BE2C (cell line): ENCODE data around the gene KLHL22.

Experiments
- DNase-seq: peaks from one replicate; pipeline ENCODE4 v3.0.0-alpha.2; 2020
- H3K27me3 ChIP-seq: fragments of 250-450 bp; sonication (Bioruptor Pico); 2 replicates; pipeline ENCODE4 v1.5.1; 2020; ENCODE audit warnings: mild to moderate bottlenecking
- H3K36me3 ChIP-seq: fragments of 250-450 bp; sonication (Bioruptor Pico); 2 replicates; pipeline ENCODE4 v1.5.1; 2020; ENCODE audit warnings: mild to moderate bottlenecking
- H3K4me1 ChIP-seq: fragments of 250-450 bp; sonication (Bioruptor Pico); 2 replicates; pipeline ENCODE4 v1.5.1; 2020
- H3K4me3 ChIP-seq: 2 replicates; pipeline ENCODE4 v1.5.1; 2011; ENCODE audit warnings: low read depth, low read length
- H3K9me3 ChIP-seq: fragments of 250-450 bp; sonication (Bioruptor Pico); 2 replicates; pipeline ENCODE4 v1.5.1; 2020
- TF ChIP-seq, protein P1 (sequence below): IDR thresholded peaks from 2 replicates; pipeline ENCODE4 v1.5.1; 2012; ENCODE audit warnings: mild to moderate bottlenecking, low read depth, low read length

Gene KLHL22

DNA sequence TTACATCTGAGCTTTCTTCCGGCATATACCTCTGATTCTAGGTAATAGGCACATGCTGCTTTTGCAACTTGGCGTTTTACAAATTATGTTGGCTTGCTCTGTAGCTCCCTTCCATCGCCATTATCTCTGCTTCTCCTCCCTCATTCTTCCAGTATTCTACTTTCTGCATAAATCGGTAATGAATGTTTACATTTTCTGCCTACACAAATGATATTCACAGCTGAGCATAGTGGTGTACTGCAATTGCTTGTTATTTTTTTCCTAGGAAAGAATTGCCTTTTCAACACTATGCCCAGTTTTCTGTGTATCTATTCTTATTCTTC is 30.7 kb upstream of the KLHL22 start:
- H3K4me1 ChIP-seq = peaks cover 37% of the 10 kb centered on the region

GRCh38 chr22:20525048-20525447 is 29.5 kb upstream of the KLHL22 start:
- Histone ChIP-seq H3K9me3 (no peaks in the 10 kb centered on the region), H3K27me3 (no peaks in the 10 kb centered on the region), H3K4me3 (no peak overlapping the region), H3K4me1 (peaks cover 25% of the 10 kb centered on the region), H3K36me3 (peaks cover 28% of the 10 kb centered on the region)
- TF ChIP-seq, protein P1, sequence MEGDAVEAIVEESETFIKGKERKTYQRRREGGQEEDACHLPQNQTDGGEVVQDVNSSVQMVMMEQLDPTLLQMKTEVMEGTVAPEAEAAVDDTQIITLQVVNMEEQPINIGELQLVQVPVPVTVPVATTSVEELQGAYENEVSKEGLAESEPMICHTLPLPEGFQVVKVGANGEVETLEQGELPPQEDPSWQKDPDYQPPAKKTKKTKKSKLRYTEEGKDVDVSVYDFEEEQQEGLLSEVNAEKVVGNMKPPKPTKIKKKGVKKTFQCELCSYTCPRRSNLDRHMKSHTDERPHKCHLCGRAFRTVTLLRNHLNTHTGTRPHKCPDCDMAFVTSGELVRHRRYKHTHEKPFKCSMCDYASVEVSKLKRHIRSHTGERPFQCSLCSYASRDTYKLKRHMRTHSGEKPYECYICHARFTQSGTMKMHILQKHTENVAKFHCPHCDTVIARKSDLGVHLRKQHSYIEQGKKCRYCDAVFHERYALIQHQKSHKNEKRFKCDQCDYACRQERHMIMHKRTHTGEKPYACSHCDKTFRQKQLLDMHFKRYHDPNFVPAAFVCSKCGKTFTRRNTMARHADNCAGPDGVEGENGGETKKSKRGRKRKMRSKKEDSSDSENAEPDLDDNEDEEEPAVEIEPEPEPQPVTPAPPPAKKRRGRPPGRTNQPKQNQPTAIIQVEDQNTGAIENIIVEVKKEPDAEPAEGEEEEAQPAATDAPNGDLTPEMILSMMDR = no peak
- no peak for DNase-seq

More for the DNA sequence above, 30.7 kb upstream of the KLHL22 start:
- Histone ChIP-seq H3K27me3 (no peaks in the 10 kb centered on the region), H3K9me3 (no peaks in the 10 kb centered on the region), H3K4me3 (no peak overlapping the region), H3K36me3 (peaks cover 23% of the 10 kb centered on the region)
- no peak for DNase-seq
- TF ChIP-seq, protein P1 = no peak

GRCh38 chr22:20524004-20524481 is 28.4 kb upstream of the KLHL22 start:
- Histone ChIP-seq H3K9me3 (no peaks in the 10 kb centered on the region), H3K36me3 (peaks cover 30% of the 10 kb centered on the region), H3K27me3 (no peaks in the 10 kb centered on the region), H3K4me1 (peaks cover 24% of the 10 kb centered on the region), H3K4me3 (no peak overlapping the region)
- TF ChIP-seq, protein P1 = no peak
- DNase-seq = no peak

DNA sequence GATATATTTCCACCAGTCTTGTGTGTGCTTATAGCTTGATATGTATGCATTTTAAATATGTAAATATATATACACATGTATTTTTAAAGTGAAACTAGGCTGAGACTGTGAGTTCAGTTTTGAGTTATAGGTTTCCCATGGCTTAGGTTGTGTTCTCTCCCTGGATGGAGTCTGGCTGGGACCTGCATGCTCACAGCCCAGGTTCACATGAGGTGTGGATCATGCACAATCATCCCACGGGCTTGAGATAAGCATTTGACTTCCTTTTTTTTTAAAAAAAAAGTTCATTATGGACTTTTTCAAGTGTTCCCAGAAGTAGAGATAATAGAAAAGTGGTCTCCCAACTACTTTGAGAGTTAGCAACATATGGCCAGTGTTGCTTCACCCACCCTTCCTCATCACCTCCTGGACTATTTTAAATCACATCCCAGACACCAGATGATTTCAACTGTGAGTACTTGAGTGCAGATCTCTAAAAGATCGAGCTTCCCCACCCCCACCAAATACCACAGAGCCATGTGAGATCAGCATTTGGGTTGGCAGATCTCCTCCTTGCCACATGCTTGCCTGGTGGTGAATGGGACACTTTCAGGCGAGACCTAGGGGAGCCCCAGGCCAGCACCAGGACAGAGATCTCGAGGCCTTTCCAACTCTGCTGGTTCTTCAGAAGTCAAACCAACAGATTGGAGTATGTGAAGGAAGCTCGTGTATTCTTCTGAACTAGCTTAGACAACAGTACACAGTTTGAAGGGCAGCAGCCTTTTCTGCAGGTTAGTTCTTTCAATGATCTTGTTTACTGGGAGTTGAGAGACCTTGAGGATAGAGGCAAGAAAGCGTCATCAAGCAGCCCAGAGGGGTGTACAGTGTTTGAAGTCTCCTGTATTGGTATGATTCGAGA is 27.7 kb upstream of the KLHL22 start:
- no peaks in the 10 kb centered on the region for H3K27me3 ChIP-seq
- no peak for DNase-seq
- peaks cover 27% of the 10 kb centered on the region for H3K36me3 ChIP-seq
- H3K4me1 ChIP-seq = peaks cover 24% of the 10 kb centered on the region
- H3K9me3 ChIP-seq = no peaks in the 10 kb centered on the region
- TF ChIP-seq, protein P1 = no peak
- H3K4me3 ChIP-seq = no peak overlapping the region

- Histone ChIP-seq H3K9me3 (no peaks in the 10 kb centered on the region), H3K36me3 (peaks cover 24% of the 10 kb centered on the region), H3K4me1 (peaks cover 24% of the 10 kb centered on the region), H3K27me3 (no peaks in the 10 kb centered on the region), H3K4me3 (no peak overlapping the region)
- TF ChIP-seq, protein P1 = no peak
- no peak for DNase-seq
Observed at GRCh38 chr22:20522134-20523004, 26.8 kb upstream of the KLHL22 start.

GRCh38 chr22:20520093-20520511 is 24.5 kb upstream of the KLHL22 start:
- H3K27me3 ChIP-seq = no peaks in the 10 kb centered on the region
- H3K4me1 ChIP-seq = peaks cover 15% of the 10 kb centered on the region
- H3K36me3 ChIP-seq = peaks cover 25% of the 10 kb centered on the region
- no peak for DNase-seq
- no peak overlapping the region for H3K4me3 ChIP-seq
- H3K9me3 ChIP-seq = no peaks in the 10 kb centered on the region
- TF ChIP-seq, protein P1 = no peak
